ENCODE measurements around the gene METTL22. TPM values are rescaled to one million over a fixed set of nuclear protein-coding genes. Genes with fewer than 3 reads are reported as not detected.
A peak's percentile ranks its signal among the peaks of the same experiment; 100 is the strongest.
"Not testable (repeated sequence)": the region's sequence is repeated elsewhere in the genome, so short reads cannot be mapped to it uniquely, and the experiment has no call there.

Gene METTL22
- polyA plus RNA-seq, 12 donors: 12.1 to 30.3 (median 19.3) TPM; not detected in 1

DNA sequence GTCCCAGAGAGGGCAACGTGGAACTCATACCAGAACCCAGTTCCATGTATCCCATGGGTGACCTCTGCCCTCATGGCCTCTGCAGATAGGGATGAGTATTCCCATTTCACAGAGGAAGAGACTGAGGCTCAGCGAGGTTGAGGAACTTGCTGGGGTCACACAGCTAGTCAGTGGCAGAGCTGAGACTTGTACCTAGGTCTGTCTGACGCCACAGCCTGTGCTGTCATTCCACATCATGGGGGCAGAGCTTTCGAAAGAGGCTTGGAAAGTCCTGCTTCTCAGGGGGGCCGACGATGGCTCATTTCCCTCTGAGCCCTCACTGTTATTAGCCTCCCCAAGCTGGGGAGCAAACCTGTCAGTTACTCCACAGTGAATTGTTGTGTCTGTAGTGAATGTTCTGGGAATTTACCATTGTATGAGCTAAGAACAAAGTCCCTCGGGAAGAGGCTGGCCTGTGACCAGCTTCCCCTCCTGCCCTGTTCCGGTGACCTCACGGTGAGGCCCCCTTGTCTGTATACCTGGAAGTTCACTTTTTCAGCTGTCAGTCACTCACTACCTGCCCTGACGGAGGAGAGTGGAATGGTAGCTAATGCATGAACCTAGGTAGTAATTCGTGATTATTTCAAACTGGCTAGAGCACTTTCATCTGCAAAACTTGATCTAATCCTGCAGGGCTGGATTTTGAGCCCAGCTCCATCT lies 8.9 kb downstream of the METTL22 start:
- no peak for DNase-seq

DNA sequence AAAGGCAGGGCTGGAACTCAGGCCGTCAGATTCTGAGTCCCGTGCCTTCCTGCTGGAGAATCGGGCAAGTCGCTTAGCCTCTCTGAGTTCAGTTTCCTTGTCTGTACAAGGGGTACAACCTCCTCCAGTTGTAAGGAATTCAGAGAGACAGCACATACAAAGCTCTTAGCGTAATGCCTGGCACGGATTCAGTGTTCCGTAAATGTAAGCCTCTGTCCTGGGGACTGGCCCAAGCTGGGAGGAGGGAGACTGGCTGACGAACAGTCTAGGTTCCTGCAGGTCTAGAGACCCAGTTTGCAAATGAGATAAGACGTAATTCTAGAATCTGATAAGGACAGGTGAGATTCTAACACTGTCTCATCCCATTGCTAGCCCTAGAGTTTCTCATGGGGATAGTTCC lies 9.9 kb downstream of the METTL22 start:
- DNase-seq: no peak

DNA sequence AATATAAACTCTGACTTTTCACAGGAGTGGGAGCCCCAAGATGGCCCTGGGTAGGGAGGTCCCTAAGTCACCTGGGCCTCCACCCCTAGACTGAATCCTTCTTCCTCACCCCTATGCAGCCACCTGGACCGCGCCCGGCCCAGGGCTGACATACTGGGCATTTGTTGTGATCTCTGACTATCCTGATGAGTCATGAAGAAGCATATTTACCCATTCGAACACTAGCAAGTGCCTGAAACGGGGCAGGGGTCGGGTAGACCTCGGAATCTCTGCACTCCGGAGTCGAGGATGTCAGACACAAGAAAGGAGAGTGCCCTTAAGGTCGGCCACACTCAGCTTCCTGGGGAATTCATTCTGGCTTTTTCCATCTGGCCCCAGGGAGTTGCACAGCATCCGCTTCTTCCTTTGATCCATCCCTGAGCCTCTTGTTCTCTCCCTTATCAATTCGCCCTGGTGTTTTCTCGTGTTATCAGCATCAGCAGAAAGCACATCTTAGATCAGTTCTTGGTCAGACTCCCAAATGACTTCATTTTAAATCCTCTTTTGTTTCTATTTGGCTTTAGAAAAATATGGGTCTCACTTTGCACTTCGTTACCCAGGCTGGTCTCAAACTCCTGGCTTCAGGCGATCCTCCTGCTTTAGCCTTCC lies 10.4 kb downstream of the METTL22 start:
- no peak for DNase-seq

DNA sequence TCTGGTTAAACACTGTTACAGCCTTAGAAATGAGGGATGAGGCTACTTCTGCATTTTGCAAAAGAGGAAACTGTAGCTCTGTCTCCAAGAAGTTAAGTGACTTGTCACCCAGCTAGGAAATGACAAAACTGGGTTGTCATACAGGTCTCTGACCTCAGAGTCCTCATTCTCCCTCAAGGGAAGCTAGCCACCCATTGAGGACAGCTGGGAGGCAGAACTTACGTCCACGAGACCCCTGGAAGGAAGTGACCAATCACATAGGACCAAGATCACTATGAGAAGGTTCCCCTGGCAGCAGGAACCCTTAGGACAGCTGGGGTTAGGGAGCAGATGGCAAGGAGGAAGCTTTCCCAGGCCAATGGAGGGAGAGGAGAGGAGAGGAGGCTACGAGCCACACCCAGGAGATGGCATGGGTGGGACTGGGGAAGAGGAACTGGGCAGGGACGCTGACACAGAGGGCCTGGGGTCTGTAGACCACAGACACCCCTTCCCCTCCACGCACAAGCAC lies 11.2 kb downstream of the METTL22 start:
- no peak for DNase-seq

DNA sequence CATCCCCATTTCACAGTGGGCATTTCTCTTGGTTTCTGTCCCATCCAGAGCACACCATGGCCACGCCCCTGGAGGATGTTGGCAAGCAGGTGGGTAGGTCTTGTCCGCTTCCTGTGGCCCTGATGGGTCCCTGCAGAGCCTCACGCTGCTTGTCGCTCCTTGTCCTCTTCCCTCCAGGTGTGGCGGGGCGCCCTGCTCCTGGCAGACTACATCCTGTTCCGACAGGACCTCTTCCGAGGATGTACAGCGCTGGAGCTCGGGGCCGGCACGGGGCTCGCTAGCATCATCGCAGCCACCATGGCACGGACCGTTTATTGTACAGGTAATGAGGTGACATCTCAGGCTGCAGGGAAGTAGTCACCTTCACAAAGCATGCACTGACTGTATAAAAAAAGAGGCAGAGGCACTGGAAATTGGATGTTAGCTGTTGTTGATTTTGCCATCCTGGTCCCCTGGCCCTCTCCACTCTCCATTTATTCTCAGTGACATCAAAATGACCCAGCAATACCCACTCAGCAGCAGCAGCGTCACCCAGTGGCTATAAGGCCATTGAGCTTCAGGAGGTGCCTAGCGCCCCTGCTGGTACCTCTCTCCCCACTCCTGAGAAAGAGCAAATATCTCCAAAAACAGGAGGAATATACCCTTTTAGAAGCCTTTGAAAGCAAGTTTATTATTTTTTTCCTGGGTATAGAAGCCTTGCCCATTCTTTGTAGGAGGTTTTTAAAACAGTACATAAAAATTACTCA lies 13.7 kb downstream of the METTL22 start:
- DNase-seq: no peak

DNA sequence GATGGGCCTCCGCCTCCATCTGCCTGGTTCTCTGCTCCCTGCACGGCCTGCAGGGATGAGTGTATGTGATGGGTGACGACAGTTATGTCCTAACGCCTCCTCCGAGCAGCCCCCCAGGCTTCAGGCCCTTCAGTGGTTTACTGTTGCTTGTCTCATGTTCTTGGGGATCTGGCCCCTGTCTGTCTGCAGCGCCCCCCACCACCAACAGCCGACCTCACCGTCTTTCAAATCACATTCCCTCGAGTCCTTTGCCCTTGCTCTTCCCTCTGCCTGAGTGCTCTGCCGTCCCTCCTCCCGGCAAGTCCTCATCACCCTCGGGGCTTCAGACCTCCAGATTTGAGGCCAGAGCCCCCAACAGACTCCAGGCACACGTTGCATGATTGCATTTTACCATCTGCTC lies 18.2 kb downstream of the METTL22 start:
- no peak for DNase-seq

DNA sequence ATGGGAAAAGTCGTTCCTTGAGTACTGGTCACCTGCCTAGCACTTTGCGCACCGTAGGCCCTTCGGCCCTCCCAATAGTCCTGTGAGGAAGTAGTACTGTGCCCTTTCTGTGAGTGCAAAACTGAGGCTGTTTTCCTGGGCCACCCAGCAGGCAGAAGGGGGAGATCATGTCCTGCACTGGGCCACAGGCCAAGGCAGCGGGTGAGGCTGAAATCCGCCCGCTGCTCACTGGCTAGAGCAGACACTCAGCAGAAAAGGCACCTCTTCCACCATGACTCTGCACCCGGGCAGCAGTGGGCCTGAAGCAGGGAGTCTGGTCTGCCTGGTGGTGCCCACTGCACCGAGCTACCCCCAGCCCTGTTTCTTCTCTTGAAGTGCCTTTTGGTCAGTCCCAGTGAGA lies 20.2 kb downstream of the METTL22 start:
- DNase-seq: no peak

DNA sequence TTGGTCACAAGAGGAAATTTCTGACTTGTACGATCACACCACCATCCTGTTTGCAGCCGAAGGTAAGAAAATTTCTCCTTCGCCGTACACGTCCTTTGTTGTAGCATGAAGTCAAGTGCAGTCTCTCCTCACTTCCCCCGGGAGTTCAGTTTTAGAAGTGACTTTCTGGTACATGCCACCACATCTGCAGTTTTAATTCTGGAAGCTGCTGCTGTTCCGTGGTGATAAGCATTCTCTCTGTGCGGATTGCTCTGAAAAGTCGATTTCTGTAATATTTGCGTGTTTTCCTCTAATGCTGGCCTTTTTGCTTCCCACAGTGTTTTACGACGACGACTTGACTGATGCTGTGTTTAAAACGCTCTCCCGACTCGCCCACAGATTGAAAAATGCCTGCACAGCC lies 20.6 kb downstream of the METTL22 start:
- no peak for DNase-seq

DNA sequence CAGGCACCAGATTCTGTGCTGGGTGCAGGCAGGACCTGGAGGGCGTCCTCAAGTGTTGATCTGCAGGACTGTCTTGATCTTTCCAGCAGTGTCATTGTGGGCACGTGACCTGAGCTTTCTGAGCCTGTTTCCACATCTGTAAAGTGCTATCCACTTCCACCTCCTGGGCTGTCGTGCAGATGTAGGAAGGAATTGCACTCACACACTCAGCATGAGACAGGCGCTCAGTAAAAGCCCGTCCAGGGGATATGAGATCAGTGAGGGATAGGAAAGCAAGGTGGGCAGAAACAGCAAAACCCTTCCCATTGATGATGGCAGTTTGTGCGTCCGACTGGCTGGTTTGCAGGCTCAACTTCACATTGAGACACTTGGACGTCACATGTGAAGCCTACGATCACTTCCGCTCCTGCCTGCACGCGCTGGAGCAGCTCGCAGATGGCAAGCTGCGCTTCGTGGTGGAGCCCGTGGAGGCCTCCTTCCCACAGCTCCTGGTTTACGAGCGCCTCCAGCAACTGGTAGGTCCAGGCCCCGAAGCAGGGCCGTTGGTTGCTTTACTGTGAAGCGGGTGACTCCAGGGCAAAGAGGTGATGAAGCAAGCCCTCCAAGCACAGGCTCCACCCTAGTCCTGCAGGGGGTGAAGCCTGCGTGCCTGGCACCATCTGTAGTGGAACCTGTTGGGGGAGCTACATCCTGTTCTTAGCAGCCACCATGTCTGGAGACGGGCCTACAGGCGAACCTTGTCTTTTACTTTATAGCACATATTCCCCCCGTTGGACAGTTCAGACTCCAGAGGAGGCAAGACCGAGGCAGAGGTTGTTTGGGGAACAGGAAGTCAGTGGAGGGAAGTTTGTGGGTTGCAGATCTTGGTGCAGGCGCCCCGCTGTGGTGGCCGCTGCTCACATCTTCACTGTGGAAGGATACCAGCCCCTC lies 23.0 kb downstream of the METTL22 start:
- no peak for DNase-seq

DNA sequence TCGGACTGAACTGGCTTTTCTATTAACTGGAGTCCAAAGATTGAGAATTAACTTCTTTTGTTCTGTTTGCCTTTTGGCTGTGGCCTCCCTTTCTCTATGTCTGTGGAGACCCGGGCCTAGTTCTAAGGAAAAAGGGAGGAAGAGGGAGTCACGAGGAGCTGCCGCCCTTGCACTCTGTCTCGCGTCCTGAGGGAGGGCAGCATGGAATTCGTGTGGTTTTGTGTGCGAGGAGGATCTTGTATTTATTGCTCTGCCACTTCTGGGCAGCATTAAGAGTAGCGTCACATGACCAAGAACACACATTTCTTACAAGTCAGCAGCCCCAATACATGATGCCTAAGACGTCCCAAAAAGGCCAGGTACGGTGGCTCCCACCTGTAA lies 23.6 kb downstream of the METTL22 start:
- no peak for DNase-seq

DNA sequence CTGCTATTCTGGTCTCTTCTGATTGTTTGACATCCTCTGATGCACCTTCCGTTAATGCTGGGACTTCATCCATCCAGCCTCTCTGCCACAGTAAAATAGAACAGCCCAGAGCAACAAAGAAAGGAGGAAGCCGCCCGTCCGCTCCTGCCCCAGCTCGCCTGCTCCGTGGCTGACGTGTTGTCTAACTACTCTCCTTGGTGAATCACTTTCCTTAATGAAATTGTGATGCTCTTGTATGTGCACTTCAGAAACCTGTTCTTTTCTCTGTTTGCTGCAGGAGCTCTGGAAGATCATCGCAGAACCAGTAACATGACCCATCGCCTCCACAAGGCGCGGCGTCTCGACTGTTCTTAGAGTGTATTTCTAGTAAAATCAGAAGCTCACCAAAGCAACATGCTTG lies 24.3 kb downstream of the METTL22 start:
- no peak for DNase-seq

DNA sequence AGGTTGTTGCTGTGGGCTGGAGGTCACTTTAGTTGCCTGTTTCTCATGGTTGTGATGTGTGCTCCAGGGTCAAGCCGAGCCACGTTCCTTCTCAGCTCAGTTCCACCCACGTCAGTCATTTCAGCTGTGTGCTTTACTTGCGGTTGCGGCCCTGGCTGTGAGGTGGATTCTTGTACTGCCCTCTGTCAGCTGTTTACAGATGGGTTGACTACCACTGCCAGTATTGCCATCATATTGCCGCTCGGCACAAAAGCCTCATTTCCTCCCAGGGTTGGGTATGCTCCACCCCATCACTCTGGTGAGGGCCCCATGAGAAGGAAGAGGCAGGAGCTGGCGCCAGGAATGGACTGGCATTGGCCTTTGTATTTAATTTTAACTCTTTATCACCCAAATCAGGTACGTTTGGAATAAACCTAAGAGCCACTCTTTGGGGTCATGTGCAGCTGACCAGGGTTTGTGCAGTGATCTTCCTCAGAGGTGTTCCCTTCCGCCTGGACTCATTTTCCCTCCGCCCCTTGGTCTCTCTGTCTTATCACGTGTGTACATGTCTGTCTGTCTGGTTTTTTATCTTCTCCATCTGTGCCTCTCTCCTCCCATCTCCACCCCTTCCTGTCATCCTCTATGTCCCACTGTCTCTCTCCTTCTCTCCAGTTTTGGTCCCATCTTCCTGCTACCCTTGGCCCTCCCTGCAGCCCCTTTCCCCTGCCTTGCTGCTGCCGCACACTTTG lies 25.0 kb downstream of the METTL22 start:
- no peak for DNase-seq

DNA sequence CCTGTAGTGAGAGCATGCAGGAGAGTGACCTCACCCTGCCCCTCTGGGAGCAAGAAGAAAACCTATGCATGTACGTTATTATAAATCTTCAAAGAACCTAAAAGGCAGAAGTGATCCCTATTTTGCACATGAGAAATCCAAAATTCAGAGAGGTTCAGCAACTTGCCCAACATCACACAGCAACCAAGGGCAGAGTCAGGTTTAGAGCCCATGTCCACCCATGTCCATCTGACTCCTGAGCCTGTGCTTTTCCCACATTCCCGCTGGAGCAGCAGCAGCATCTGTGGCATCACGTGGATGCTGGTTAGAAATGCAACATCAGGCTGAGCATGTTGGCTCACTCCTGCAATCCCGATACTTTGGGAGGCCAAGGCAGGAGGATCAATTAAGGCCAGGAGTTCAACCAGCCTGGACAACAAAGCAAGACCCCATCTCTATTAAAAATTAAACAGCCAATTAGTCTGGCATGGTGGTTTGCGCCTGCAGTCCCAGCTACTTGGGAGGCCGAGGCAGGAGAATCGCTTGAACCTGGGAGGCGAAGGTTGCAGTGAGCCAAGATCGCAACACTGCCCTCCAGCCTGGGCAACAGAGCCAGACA lies 26.3 kb downstream of the METTL22 start:
- DNase-seq: no peak

DNA sequence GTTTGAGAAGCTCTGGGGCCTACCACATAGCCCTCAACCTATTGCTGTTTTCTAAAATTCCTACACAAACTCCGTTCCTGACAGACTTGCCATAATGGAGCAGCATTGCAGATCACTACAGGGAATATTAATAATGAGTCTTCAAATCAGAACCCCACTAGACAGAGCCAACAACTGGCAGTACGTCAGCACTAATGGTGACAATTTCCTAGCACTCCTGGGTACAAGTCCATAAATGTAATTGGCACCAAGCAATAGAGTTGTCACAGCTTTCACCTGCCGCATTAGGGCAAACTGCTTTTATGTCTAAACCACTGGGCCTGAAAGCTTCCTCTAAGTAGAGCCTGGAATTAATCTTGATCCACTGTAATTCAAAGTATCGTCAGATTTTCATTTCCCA lies 27.4 kb downstream of the METTL22 start:
- no peak for DNase-seq

DNA sequence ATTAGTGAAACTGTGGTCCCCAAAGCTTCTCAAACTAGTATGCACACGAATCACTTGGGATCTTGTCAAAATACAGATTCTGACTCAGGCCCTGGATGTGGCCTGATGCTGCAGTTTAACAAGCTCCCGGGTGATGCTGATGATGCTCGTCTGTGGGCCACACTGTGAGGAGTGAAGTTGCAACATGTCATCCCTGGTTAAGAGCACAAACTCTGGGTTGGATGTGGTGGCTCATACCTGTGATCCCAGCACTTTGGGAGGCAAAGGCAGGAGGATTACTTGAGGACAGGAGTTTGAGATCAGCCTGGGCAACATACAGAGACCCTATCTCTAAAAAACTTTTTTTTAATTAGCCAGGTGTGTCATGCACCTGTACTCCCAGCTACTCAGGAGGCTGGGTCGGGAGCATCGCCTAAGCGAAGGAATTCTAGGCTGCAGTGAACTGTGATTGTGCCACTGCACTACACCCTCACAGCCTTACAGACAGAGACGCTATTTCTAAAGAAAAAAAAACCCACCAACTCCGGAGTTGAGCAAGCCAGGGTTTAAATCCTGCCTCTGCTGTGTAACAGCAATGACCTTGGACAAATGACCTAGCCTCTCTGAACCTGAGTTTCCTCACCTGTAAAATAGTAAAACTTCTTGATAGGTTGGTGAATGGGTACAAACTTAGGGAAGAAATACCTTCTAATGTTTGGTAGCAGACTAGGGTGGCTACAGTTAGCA lies 28.5 kb downstream of the METTL22 start:
- DNase-seq: no peak

DNA sequence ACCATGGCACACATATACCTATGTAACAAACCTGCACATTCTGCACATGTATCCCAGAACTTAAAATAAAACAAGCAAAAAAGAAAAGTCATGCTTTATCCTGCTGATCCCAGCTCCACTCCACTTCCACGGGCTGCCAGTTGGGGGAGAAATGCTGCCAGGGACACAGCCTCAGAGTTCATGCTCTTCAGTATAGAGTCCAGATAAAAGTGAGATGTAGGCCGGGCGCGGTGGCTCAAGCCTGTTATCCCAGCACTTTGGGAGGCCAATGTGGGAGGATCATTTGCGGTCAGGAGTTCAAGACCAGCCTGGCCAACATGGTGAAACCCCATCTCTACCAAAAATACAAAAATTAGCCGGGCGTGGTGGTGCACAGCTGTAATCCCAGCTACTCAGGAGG lies 30.5 kb downstream of the METTL22 start:
- not testable (repeated sequence) for DNase-seq

DNA sequence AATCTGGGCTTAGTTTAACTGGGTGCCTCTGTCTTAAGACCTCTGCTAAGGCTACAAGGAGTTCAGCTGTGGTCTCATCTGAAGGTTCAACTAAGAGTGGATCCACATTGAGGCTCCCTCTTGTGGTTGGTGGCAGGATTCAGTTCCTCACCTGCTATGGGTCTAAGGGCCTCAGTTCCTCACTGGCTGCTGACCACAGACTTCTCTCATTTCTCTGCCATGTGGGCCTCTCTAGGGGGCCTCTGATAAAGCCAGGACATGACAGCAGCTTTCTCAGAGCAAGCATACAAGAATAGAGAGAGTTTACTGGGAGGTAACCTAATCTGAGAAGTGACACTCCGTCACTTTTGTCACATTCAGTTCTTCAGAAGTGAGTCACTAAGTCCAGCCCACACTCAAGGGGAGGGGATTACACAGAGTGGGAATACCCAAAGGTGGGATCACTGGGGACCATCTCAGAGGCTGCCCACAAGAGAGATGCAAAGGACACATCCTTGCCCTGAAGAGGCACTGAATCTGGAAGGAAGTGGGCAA lies 33.8 kb downstream of the METTL22 start:
- no peak for DNase-seq

DNA sequence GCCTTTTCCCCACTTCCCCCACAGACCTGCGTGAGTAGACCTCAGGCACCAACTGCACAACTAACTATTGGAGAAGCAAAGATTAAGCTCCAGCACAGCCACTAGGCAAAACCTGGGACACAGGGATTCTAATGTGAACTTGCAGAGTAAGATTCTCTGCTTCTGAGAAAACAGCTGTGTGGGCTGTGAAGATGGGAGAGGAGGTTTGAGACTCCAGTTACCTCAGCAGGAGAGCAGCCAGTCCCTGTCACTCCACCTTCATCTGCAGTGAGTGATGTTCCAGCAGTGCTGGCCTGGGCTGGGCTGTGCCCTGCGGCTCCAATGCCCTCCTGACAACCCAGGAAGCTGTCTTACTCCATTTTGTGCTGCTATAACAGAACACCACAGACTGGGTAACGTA lies 34.9 kb downstream of the METTL22 start:
- no peak for DNase-seq

DNA sequence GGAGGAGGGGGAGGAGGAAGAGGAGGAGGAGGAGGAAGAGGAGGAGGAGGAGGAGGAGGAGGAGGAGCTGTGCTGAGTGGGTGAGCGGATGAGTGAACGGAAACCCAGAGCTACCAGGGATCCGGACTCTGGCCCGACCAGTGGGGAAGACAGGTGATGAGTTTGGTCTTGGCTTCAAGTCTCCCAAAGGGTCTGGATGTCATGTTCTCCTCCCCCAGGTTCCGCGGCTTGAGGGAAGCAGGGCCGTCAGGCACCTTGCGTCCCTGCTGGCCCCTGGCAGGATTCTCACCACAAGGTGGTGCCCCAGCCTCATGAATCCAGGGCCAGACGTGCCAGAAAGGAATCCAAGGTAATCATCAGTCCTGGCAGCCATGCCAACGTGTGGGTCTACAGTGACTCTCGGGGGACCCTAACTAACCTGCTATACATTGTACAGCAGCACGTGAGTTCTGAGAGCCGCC lies 39.4 kb downstream of the METTL22 start:
- peak; percentile 57 for DNase-seq

DNA sequence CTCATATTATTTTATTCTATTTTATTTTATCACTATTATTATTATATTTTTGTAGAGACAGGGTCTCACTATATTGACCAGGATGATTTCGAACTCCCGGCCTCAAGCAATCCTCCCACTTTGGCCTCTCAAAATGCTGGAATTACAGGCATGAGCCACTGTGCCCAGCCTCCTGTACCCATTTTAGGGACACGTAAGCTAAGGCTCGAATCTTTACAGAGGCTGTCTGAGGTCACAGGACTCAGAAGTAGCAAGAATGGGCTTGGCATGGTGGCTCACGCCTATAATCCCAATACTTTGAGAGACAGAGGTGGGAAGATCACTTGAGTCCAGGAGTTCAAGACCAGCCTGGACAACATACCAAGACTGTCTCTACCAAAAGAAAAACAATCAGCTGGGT lies 40.2 kb downstream of the METTL22 start:
- DNase-seq: no peak

Data from muscle of arm (tissue), 12 donors.